Mesenchymal stem cell (in vitro differentiated cells and primary cell): ENCODE measurements around the gene RMND5A.

Source experiments
- DNase-seq: peaks from one replicate; pipeline ENCODE4 v3.0.0-alpha.2; 2013
- H2AFZ ChIP-seq: one replicate; pipeline ENCODE4 v1.6.1; 2013; ENCODE audit warnings: low read depth, mild to moderate bottlenecking, control low read depth, inconsistent platforms, low read length, moderate library complexity
- H2AK5ac ChIP-seq: 2 replicates; pipeline ENCODE4 v1.6.1; 2013; ENCODE audit warnings: low read length, moderate library complexity, mild to moderate bottlenecking, inconsistent platforms; ENCODE audit not compliant: severe bottlenecking
- H2BK120ac ChIP-seq: one replicate; pipeline ENCODE4 v1.6.1; 2013; ENCODE audit warnings: low read depth, mild to moderate bottlenecking, inconsistent platforms, low read length, moderate library complexity
- H2BK12ac ChIP-seq, 2 experiments: one replicate each; pipeline ENCODE4 v1.6.1; 2013; ENCODE audit warnings: inconsistent platforms in 2 of 2, low read length in 2 of 2, mild to moderate bottlenecking in 2 of 2, moderate library complexity in 2 of 2, control low read depth in 1 of 2
- H2BK15ac ChIP-seq: one replicate; pipeline ENCODE4 v1.6.1; 2013; ENCODE audit warnings: mild to moderate bottlenecking, low read depth, inconsistent platforms; ENCODE audit not compliant: poor library complexity, severe bottlenecking
- H2BK5ac ChIP-seq: 2 replicates; pipeline ENCODE4 v1.6.1; 2013; ENCODE audit warnings: low read depth, mild to moderate bottlenecking, low read length, control low read depth, inconsistent platforms; ENCODE audit not compliant: poor library complexity, severe bottlenecking
- H3K14ac ChIP-seq, 2 experiments: one replicate each; pipeline ENCODE4 v1.6.1; 2013; ENCODE audit warnings: inconsistent platforms in 2 of 2, low read length in 2 of 2, control low read depth in 1 of 2, mild to moderate bottlenecking in 1 of 2, moderate library complexity in 1 of 2
- H3K18ac ChIP-seq, 2 experiments: one replicate each; pipeline ENCODE4 v1.6.1; 2013; ENCODE audit warnings: inconsistent platforms in 2 of 2, low read length in 2 of 2, control low read depth in 1 of 2, low read depth in 1 of 2, mild to moderate bottlenecking in 1 of 2
- H3K23ac ChIP-seq, 2 experiments: one replicate each; pipeline ENCODE4 v1.6.1; 2013; ENCODE audit warnings: inconsistent platforms in 2 of 2, low read length in 2 of 2, mild to moderate bottlenecking in 2 of 2, moderate library complexity in 2 of 2, control low read depth in 1 of 2
- H3K27ac ChIP-seq: 2 replicates; pipeline ENCODE4 v1.5.1; 2013; ENCODE audit warnings: mild to moderate bottlenecking, moderate library complexity, low read length, control low read depth, inconsistent platforms; ENCODE audit not compliant: poor library complexity, severe bottlenecking
- H3K27me3 ChIP-seq, 2 experiments: 2 replicates each; pipeline versions ENCODE4 v1.6.1 to v1.7.0; 2013; ENCODE audit warnings: low read length in 2 of 2, mild to moderate bottlenecking in 2 of 2, moderate library complexity in 2 of 2, control low read depth in 1 of 2, inconsistent platforms in 1 of 2; ENCODE audit not compliant: control insufficient read depth in 1 of 2, insufficient read depth in 1 of 2
- H3K36me3 ChIP-seq, 2 experiments: 2 replicates each; pipeline versions ENCODE4 v1.6.1 to v1.7.0; 2013; ENCODE audit warnings: low read length in 2 of 2, control low read depth in 1 of 2, inconsistent platforms in 1 of 2, low read depth in 1 of 2, mild to moderate bottlenecking in 1 of 2; ENCODE audit not compliant: insufficient read depth in 2 of 2, control insufficient read depth in 1 of 2
- H3K4ac ChIP-seq, 2 experiments: one replicate each; pipeline ENCODE4 v1.6.1; 2013; ENCODE audit warnings: inconsistent platforms in 2 of 2, low read length in 2 of 2, mild to moderate bottlenecking in 2 of 2, moderate library complexity in 2 of 2, control low read depth in 1 of 2, low read depth in 1 of 2
- H3K4me1 ChIP-seq: 2 replicates; pipeline ENCODE4 v1.6.1; 2013; ENCODE audit warnings: low read depth, low read length, control low read depth; ENCODE audit not compliant: control insufficient read depth, insufficient read depth
- H3K4me2 ChIP-seq: 2 replicates; pipeline ENCODE4 v1.6.1; 2013; ENCODE audit warnings: low read length, mild to moderate bottlenecking, inconsistent platforms; ENCODE audit not compliant: poor library complexity, severe bottlenecking
- H3K4me3 ChIP-seq, 2 experiments: 2 replicates each; pipeline versions ENCODE4 v1.5.1 to v1.7.0; 2013; ENCODE audit warnings: low read length in 2 of 2, mild to moderate bottlenecking in 2 of 2, control low read depth in 1 of 2, low read depth in 1 of 2; ENCODE audit not compliant: insufficient read depth in 1 of 2
- H3K79me1 ChIP-seq: replicated peaks from 2 replicates; pipeline ENCODE4 v1.6.1; 2013; ENCODE audit warnings: mild to moderate bottlenecking, control low read depth, low read length, inconsistent platforms; ENCODE audit not compliant: poor library complexity, severe bottlenecking
- H3K9ac ChIP-seq: 2 replicates; pipeline ENCODE4 v1.7.0; 2013; ENCODE audit warnings: mild to moderate bottlenecking, low read length, moderate library complexity
- H3K9me3 ChIP-seq: 2 replicates; pipeline ENCODE4 v1.7.0; 2013; ENCODE audit warnings: mild to moderate bottlenecking, low read length; ENCODE audit not compliant: control insufficient read depth
- H4K8ac ChIP-seq: one replicate; pipeline ENCODE4 v1.6.1; 2013; ENCODE audit warnings: inconsistent platforms, mild to moderate bottlenecking, low read length, moderate library complexity
- H4K91ac ChIP-seq: one replicate; pipeline ENCODE4 v1.6.1; 2013; ENCODE audit warnings: mild to moderate bottlenecking, low read length, inconsistent platforms
- WGBS: methylation state at CpG from one replicate; pipeline ENCODE4 v1.1.7; 2013; ENCODE audit warnings: mixed read lengths; 5-methylcytosine and 5-hydroxymethylcytosine counted together

The RMND5A gene

GRCh38 chr2:86677816-86678215 lies 42.3 kb upstream of the RMND5A start:
- H3K27me3 ChIP-seq: no peaks in the 10 kb centered on the region
- no peak overlapping the region for H3K4me2 ChIP-seq
- no peak for DNase-seq
- no peaks in the 10 kb centered on the region for H3K9me3 ChIP-seq
- H4K8ac ChIP-seq: no peak overlapping the region
- H3K4ac ChIP-seq: no peak overlapping the region
- no peak overlapping the region for H3K18ac ChIP-seq
- H3K36me3 ChIP-seq: no peaks in the 10 kb centered on the region
- H3K79me1 ChIP-seq: no peaks in the 10 kb centered on the region
- H2BK5ac ChIP-seq: no peak overlapping the region
- H2BK120ac ChIP-seq: no peak overlapping the region
- H3K4me3 ChIP-seq: no peak overlapping the region
- H3K27ac ChIP-seq: no peak overlapping the region
- H2AK5ac ChIP-seq: no peak overlapping the region
- no peak overlapping the region for H4K91ac ChIP-seq
- no peak overlapping the region for H3K14ac ChIP-seq
- H2AFZ ChIP-seq: no peak overlapping the region
- no peaks in the 10 kb centered on the region for H3K4me1 ChIP-seq
- no peak overlapping the region for H2BK12ac ChIP-seq
- H3K23ac ChIP-seq: no peak overlapping the region
- H3K9ac ChIP-seq: no peak overlapping the region
- no peak overlapping the region for H2BK15ac ChIP-seq

- DNase-seq: no peak
- Histone ChIP-seq H2BK5ac (no peak overlapping the region), H3K79me1 (no peaks in the 10 kb centered on the region), H3K4me3 (no peak overlapping the region), H3K9me3 (no peaks in the 10 kb centered on the region), H3K27me3 (no peaks in the 10 kb centered on the region), H3K4me2 (no peak overlapping the region), H3K27ac (no peak overlapping the region), H3K14ac (no peak overlapping the region), H4K91ac (no peak overlapping the region), H2BK15ac (no peak overlapping the region), H3K23ac (no peak overlapping the region), H3K4me1 (no peaks in the 10 kb centered on the region), H2BK12ac (no peak overlapping the region), H2BK120ac (no peak overlapping the region), H3K9ac (no peak overlapping the region), H2AK5ac (no peak overlapping the region), H2AFZ (no peak overlapping the region), H3K36me3 (no peaks in the 10 kb centered on the region), H3K18ac (no peak overlapping the region), H3K4ac (no peak overlapping the region), H4K8ac (no peak overlapping the region)
These were observed 41.1 kb upstream of the RMND5A start for GRCh38 chr2:86679036-86679435.

- H3K14ac ChIP-seq: no peak overlapping the region
- no peak overlapping the region for H2AFZ ChIP-seq
- no peaks in the 10 kb centered on the region for H3K9me3 ChIP-seq
- H3K4me2 ChIP-seq: no peak overlapping the region
- no peak overlapping the region for H2BK5ac ChIP-seq
- no peak overlapping the region for H3K4me3 ChIP-seq
- H2AK5ac ChIP-seq: no peak overlapping the region
- H2BK120ac ChIP-seq: no peak overlapping the region
- H4K8ac ChIP-seq: no peak overlapping the region
- no peak overlapping the region for H4K91ac ChIP-seq
- no peak overlapping the region for H3K23ac ChIP-seq
- 63% methylated on average over 1 of the region's 1 CpG for whole genome bisulfite sequencing
- DNase-seq: no peak
- no peaks in the 10 kb centered on the region for H3K4me1 ChIP-seq
- no peaks in the 10 kb centered on the region for H3K79me1 ChIP-seq
- no peak overlapping the region for H2BK15ac ChIP-seq
- H2BK12ac ChIP-seq: no peak overlapping the region
- no peak overlapping the region for H3K9ac ChIP-seq
- no peaks in the 10 kb centered on the region for H3K27me3 ChIP-seq
- no peaks in the 10 kb centered on the region for H3K36me3 ChIP-seq
- no peak overlapping the region for H3K18ac ChIP-seq
- no peak overlapping the region for H3K27ac ChIP-seq
- no peak overlapping the region for H3K4ac ChIP-seq
These were observed 34.7 kb upstream of the RMND5A start for GRCh38 chr2:86685351-86685750.

GRCh38 chr2:86686460-86686859 lies 33.6 kb upstream of the RMND5A start:
- H2AFZ ChIP-seq: no peak overlapping the region
- WGBS: 96% methylated on average over 4 of the region's 5 CpGs
- H3K9me3 ChIP-seq: no peaks in the 10 kb centered on the region
- H3K4me2 ChIP-seq: no peak overlapping the region
- H2BK12ac ChIP-seq: no peak overlapping the region
- no peak overlapping the region for H2AK5ac ChIP-seq
- H3K79me1 ChIP-seq: no peaks in the 10 kb centered on the region
- no peak overlapping the region for H3K18ac ChIP-seq
- H3K4me3 ChIP-seq: no peak overlapping the region
- no peak overlapping the region for H3K4ac ChIP-seq
- DNase-seq: no peak
- no peaks in the 10 kb centered on the region for H3K4me1 ChIP-seq
- H4K91ac ChIP-seq: no peak overlapping the region
- no peak overlapping the region for H4K8ac ChIP-seq
- H3K23ac ChIP-seq: no peak overlapping the region
- H2BK5ac ChIP-seq: no peak overlapping the region
- H2BK15ac ChIP-seq: no peak overlapping the region
- no peak overlapping the region for H2BK120ac ChIP-seq
- no peak overlapping the region for H3K27ac ChIP-seq
- H3K36me3 ChIP-seq: no peaks in the 10 kb centered on the region
- H3K9ac ChIP-seq: no peak overlapping the region
- H3K27me3 ChIP-seq: no peaks in the 10 kb centered on the region
- no peak overlapping the region for H3K14ac ChIP-seq
